PC-3 (cell line): ENCODE results near the gene RNU2-63P. TPM values are rescaled to one million over a fixed set of nuclear protein-coding genes. Genes with fewer than 3 reads are reported as not detected.

Source experiments
- ATAC-seq: fragments of 200-7000 bp; cut with Tn5 transposase; 2 replicates; pipeline ENCODE4 v1.9.1; 2020; ENCODE audit warnings: mild to moderate bottlenecking, moderate library complexity
- BruUV-seq: library from RNA; stranded (reverse); fragments of 400-500 nt; replicated peaks from 2 replicates; lab custom pipeline; 2021; lab: Mats Ljungman, UMichigan
- CTCF ChIA-PET: fragments of 300-600 bp; sonication (Branson Sonifier 250); formaldehyde crosslinking; loops from one replicate; lab custom pipeline; 2022; ENCODE audit warnings: antibody characterized with exemption; lab: Charles Lee
- POLR2A ChIA-PET: fragments of 300-600 bp; sonication (Branson Sonifier 250); formaldehyde crosslinking; loops from one replicate; lab custom pipeline; 2022; ENCODE audit warnings: antibody characterized with exemption; ENCODE audit not compliant: unreplicated experiment; lab: Charles Lee
- DNase-seq: peaks from one replicate; pipeline ENCODE4 v3.0.0-alpha.2; 2015
- H2AFZ ChIP-seq: fragments of 300-600 bp; sonication (generic); 2 replicates; pipeline ENCODE4 v1.6.0; 2016; ENCODE audit warnings: antibody characterized with exemption, low read length
- H3F3A ChIP-seq: fragments of 300-600 bp; sonication (generic); one replicate; pipeline ENCODE4 v1.6.0; 2017; ENCODE audit warnings: antibody characterized with exemption, low read length, control low read depth, mild to moderate bottlenecking; ENCODE audit not compliant: unreplicated experiment
- H3K27ac ChIP-seq: fragments of 300-600 bp; sonication (generic); 2 replicates; pipeline ENCODE4 v1.5.1; 2016; ENCODE audit warnings: mild to moderate bottlenecking, low read length
- H3K27me3 ChIP-seq: fragments of 300-600 bp; sonication (generic); 2 replicates; pipeline ENCODE4 v1.6.1; 2016; ENCODE audit warnings: low read length, mixed read lengths
- H3K36me3 ChIP-seq: fragments of 300-600 bp; sonication (generic); 2 replicates; pipeline ENCODE4 v1.6.1; 2016; ENCODE audit warnings: low read depth, mixed run types, low read length, mixed read lengths
- H3K4me1 ChIP-seq: fragments of 300-600 bp; sonication (generic); 2 replicates; pipeline ENCODE4 v1.5.1; 2016; ENCODE audit warnings: low read length; ENCODE audit not compliant: insufficient read depth
- H3K4me2 ChIP-seq: fragments of 300-600 bp; sonication (generic); 2 replicates; pipeline ENCODE4 v1.6.0; 2016; ENCODE audit warnings: low read length
- H3K4me3 ChIP-seq: fragments of 300-600 bp; sonication (generic); 2 replicates; pipeline ENCODE4 v1.5.1; 2016; ENCODE audit warnings: mild to moderate bottlenecking, low read length, mixed read lengths
- H3K79me2 ChIP-seq: fragments of 300-600 bp; sonication (generic); 2 replicates; pipeline ENCODE4 v1.6.1; 2017; ENCODE audit warnings: low read length, mixed read lengths
- H3K9ac ChIP-seq: fragments of 300-600 bp; sonication (generic); 2 replicates; pipeline ENCODE4 v1.6.0; 2016; ENCODE audit warnings: mild to moderate bottlenecking, low read length
- H3K9me2 ChIP-seq: fragments of 300-600 bp; sonication (generic); replicated peaks from 2 replicates; pipeline ENCODE4 v1.6.1; 2016; ENCODE audit warnings: mixed run types, low read length, mixed read lengths
- H3K9me3 ChIP-seq: fragments of 300-600 bp; sonication (generic); 2 replicates; pipeline ENCODE4 v1.6.1; 2016; ENCODE audit warnings: low read length, mixed read lengths
- H4K20me1 ChIP-seq: fragments of 300-600 bp; sonication (generic); 2 replicates; pipeline ENCODE4 v1.6.1; 2016; ENCODE audit warnings: low read length, mixed read lengths
- CTCF ChIP-seq: fragments of 300-600 bp; sonication (generic); conservative IDR thresholded peaks from 2 replicates; pipeline ENCODE4 v1.5.1; 2017; ENCODE audit warnings: antibody characterized with exemption, low read depth, mild to moderate bottlenecking, low read length
- EZH2 ChIP-seq: fragments of 300-600 bp; sonication (generic); IDR thresholded peaks from one replicate; pipeline ENCODE4 v1.6.1; 2017; ENCODE audit warnings: antibody characterized with exemption, mild to moderate bottlenecking, low read length; ENCODE audit not compliant: unreplicated experiment
- EZH2phosphoT487 ChIP-seq: fragments of 300-600 bp; sonication (generic); IDR thresholded peaks from 2 replicates; pipeline ENCODE4 v1.6.1; 2018; ENCODE audit warnings: mild to moderate bottlenecking, antibody characterized with exemption, low read length, borderline replicate concordance
- intact Hi-C: fragments of 100-400 bp; cut with micrococcal nuclease; formaldehyde crosslinking; loops from 2 replicates; pipeline ENCODE4 v1.9.0; 2023
- total RNA-seq: library from RNA; depleted of rRNA; stranded (reverse); fragments of >200 nt; gene quantifications from 2 replicates; pipeline ENCODE4 v1.2.3, GENCODE V29; 2014

RNU2-63P gene
- total RNA-seq, 1 experiment from 2014 or later, result 122 TPM

- no peaks in the 10 kb centered on the region for H3F3A ChIP-seq
- peak overlapping the region; percentile 87 for H3K27ac ChIP-seq
- CTCF ChIA-PET, result interaction anchor here (0.5 to 1.0 kb wide), 2 partner anchors 25 to 43 kb away, joined by 3 to 5 read pairs; no protein-coding TSS in a partner anchor
Measured at GRCh38 chr2:88016960-88017779, 823 bp upstream of the RNU2-63P start.

GRCh38 chr2:88011011-88011410 is 5.3 kb downstream of the RNU2-63P start:
- Histone ChIP-seq H3K4me2 (no peak overlapping the region), H3K9me2 (no peaks in the 10 kb centered on the region), H3K9ac (no peak overlapping the region), H3K27me3 (no peaks in the 10 kb centered on the region), H3K27ac (no peak overlapping the region), H3K79me2 (no peaks in the 10 kb centered on the region), H3F3A (no peaks in the 10 kb centered on the region), H3K4me1 (no peaks in the 10 kb centered on the region), H3K4me3 (no peak overlapping the region), H3K36me3 (no peaks in the 10 kb centered on the region), H3K9me3 (no peaks in the 10 kb centered on the region), H2AFZ (no peak overlapping the region), H4K20me1 (no peaks in the 10 kb centered on the region)
- no TSS peak for BruUV-seq
- CTCF ChIA-PET, result no interaction called here
- DNase-seq (no peak), ATAC-seq (no peak)
- POLR2A ChIA-PET, result no interaction called here
- TF ChIP-seq CTCF, result no peak
- TF ChIP-seq EZH2, result no peak
- TF ChIP-seq EZH2phosphoT487, result no peak
- intact Hi-C loops, result no loop called here

More at GRCh38 chr2:88016960-88017779, 823 bp upstream of the RNU2-63P start:
- BruUV-seq, result TSS peak; percentile 63
- peak overlapping the region; percentile 95 for H2AFZ ChIP-seq
- no peaks in the 10 kb centered on the region for H3K4me1 ChIP-seq
- POLR2A ChIA-PET, result interaction anchor here (0.6 kb wide), 1 partner anchor 125 kb away, joined by 3 read pairs; no protein-coding TSS in a partner anchor
- H3K36me3 ChIP-seq, result no peaks in the 10 kb centered on the region
- peak overlapping the region; percentile 72 for H3K4me3 ChIP-seq
- DNase-seq, result no peak
- no peaks in the 10 kb centered on the region for H3K9me2 ChIP-seq
- no peaks in the 10 kb centered on the region for H3K9me3 ChIP-seq
- H3K9ac ChIP-seq, result peak overlapping the region; percentile 91
- intact Hi-C loops, result loop anchor here (5.0 kb wide), 1 partner anchor 145 kb away; no protein-coding TSS in a partner anchor
- no peak for TF ChIP-seq EZH2
- no peak for TF ChIP-seq EZH2phosphoT487
- no peak for TF ChIP-seq CTCF
- no peaks in the 10 kb centered on the region for H3K79me2 ChIP-seq
- ATAC-seq, result peak; percentile 76
- H3K27me3 ChIP-seq, result no peaks in the 10 kb centered on the region
- peak overlapping the region; percentile 85 for H3K4me2 ChIP-seq
- no peaks in the 10 kb centered on the region for H4K20me1 ChIP-seq

GRCh38 chr2:88010136-88010535 is 6.2 kb downstream of the RNU2-63P start:
- H3K9ac ChIP-seq, result no peak overlapping the region
- H4K20me1 ChIP-seq, result no peaks in the 10 kb centered on the region
- H3K4me1 ChIP-seq, result no peaks in the 10 kb centered on the region
- DNase-seq, result no peak
- ATAC-seq, result no peak
- ChIA-PET CTCF (no interaction called here), POLR2A (no interaction called here)
- no peaks in the 10 kb centered on the region for H3K79me2 ChIP-seq
- H3K4me2 ChIP-seq, result no peak overlapping the region
- no peaks in the 10 kb centered on the region for H3K27me3 ChIP-seq
- no TSS peak for BruUV-seq
- H3K9me2 ChIP-seq, result no peaks in the 10 kb centered on the region
- H3K27ac ChIP-seq, result no peak overlapping the region
- no peak for TF ChIP-seq CTCF
- TF ChIP-seq EZH2phosphoT487, result no peak
- TF ChIP-seq EZH2, result no peak
- intact Hi-C loops, result no loop called here
- H3K9me3 ChIP-seq, result no peaks in the 10 kb centered on the region
- H3F3A ChIP-seq, result no peaks in the 10 kb centered on the region
- H2AFZ ChIP-seq, result no peak overlapping the region
- no peaks in the 10 kb centered on the region for H3K36me3 ChIP-seq
- no peak overlapping the region for H3K4me3 ChIP-seq
